ENCODE measurements around the gene PMEPA1. TPM values are rescaled to one million over a fixed set of nuclear protein-coding genes. Genes with fewer than 3 reads are reported as not detected.
A peak's percentile ranks its signal among the peaks of the same experiment; 100 is the strongest.

Gene PMEPA1
- total and polyA plus RNA-seq, 3 experiments from 2014 or later: 0.30 to 4.4 (median 3.8) TPM

- Mint-ChIP-seq H3K27me3 (peaks cover 0 to 6% of the 10 kb centered on the region in 2 donors), H3K4me1 (peaks cover 15 to 41% (median 20%) of the 10 kb centered on the region in 3 donors), H3K4me3 (no peak overlapping the region), H3K9me3 (no peaks in the 10 kb centered on the region), H3K36me3 (peaks cover 0 to 19% (median 0%) of the 10 kb centered on the region in 3 donors), H3K27ac (peak overlapping the region in 1 of 8 donors; percentile 74)
- Histone ChIP-seq H3K4me3 (ENCODE audit: low read length) (no peak overlapping the region), H3K4me1 (ENCODE audit: insufficient read depth, low read length) (peaks cover 22% of the 10 kb centered on the region), H3K36me3 (ENCODE audit: insufficient read depth, low read length) (no peaks in the 10 kb centered on the region), H3K9me3 (ENCODE audit: low read length) (no peaks in the 10 kb centered on the region), H3K27ac (ENCODE audit: low read depth, low read length) (no peak overlapping the region), H3K27me3 (ENCODE audit: insufficient read depth, low read length, poor library complexity, severe bottlenecking) (no peaks in the 10 kb centered on the region)
- CTCF ChIA-PET: interaction anchor here (0.6 to 3.7 kb wide), 15 partner anchors 13 to 674 kb away, joined by 3 to 45 read pairs (median 5); partner anchors contain the start of gene ZBP1
- DNase-seq: no peak
- POLR2A ChIA-PET: interaction anchor here (1.4 to 1.5 kb wide), 2 partner anchors 26 to 27 kb away, joined by 4 to 6 read pairs; no protein-coding TSS in a partner anchor
These were observed 54.6 kb downstream of the PMEPA1 start for GRCh38 chr20:57654998-57655808.

GRCh38 chr20:57654363-57654997 is 55.3 kb downstream of the PMEPA1 start:
- ChIA-PET CTCF (interaction anchor here (0.6 to 3.7 kb wide), 20 partner anchors 14 to 674 kb away, joined by 3 to 45 read pairs (median 4); partner anchors contain the start of gene ZBP1), POLR2A (interaction anchor here (1.4 to 1.5 kb wide), 2 partner anchors 25 to 26 kb away, joined by 4 to 6 read pairs; no protein-coding TSS in a partner anchor)
- H3K4me3 ChIP-seq (ENCODE audit: low read length): no peak overlapping the region
- H3K4me3 Mint-ChIP-seq: no peak overlapping the region
- no peaks in the 10 kb centered on the region for H3K9me3 ChIP-seq (ENCODE audit: low read length)
- H3K9me3 Mint-ChIP-seq: no peaks in the 10 kb centered on the region
- H3K36me3 ChIP-seq (ENCODE audit: insufficient read depth, low read length): no peaks in the 10 kb centered on the region
- peaks cover 22% of the 10 kb centered on the region for H3K4me1 ChIP-seq (ENCODE audit: insufficient read depth, low read length)
- H3K4me1 Mint-ChIP-seq: peaks cover 15 to 41% (median 20%) of the 10 kb centered on the region in 3 donors
- peak; percentile 37 to 74 (median 47) for DNase-seq
- H3K27ac ChIP-seq (ENCODE audit: low read depth, low read length): no peak overlapping the region
- H3K27ac Mint-ChIP-seq: peak overlapping the region in 3 of 8 donors; percentile 66 to 77 (median 77)
- peaks cover 0 to 19% (median 0%) of the 10 kb centered on the region in 3 donors for H3K36me3 Mint-ChIP-seq
- no peaks in the 10 kb centered on the region for H3K27me3 ChIP-seq (ENCODE audit: insufficient read depth, low read length, poor library complexity, severe bottlenecking)
- peaks cover 0 to 4% of the 10 kb centered on the region in 2 donors for H3K27me3 Mint-ChIP-seq

GRCh38 chr20:57653910-57654309 is 55.9 kb downstream of the PMEPA1 start:
- H3K9me3 ChIP-seq (ENCODE audit: low read length): no peaks in the 10 kb centered on the region
- H3K36me3 ChIP-seq (ENCODE audit: insufficient read depth, low read length): no peaks in the 10 kb centered on the region
- no peaks in the 10 kb centered on the region for H3K9me3 Mint-ChIP-seq
- H3K27me3 ChIP-seq (ENCODE audit: insufficient read depth, low read length, poor library complexity, severe bottlenecking): no peaks in the 10 kb centered on the region
- DNase-seq: no peak
- CTCF ChIA-PET: interaction anchor here (0.7 to 3.7 kb wide), 19 partner anchors 15 to 654 kb away, joined by 3 to 45 read pairs (median 7); partner anchors contain the start of gene ZBP1
- H3K4me1 ChIP-seq (ENCODE audit: insufficient read depth, low read length): peaks cover 22% of the 10 kb centered on the region
- POLR2A ChIA-PET: interaction anchor here (1.4 kb wide), 1 partner anchor 25 kb away, joined by 4 read pairs; no protein-coding TSS in a partner anchor
- H3K27ac ChIP-seq (ENCODE audit: low read depth, low read length): no peak overlapping the region
- H3K36me3 Mint-ChIP-seq: peaks cover 0 to 16% (median 0%) of the 10 kb centered on the region in 3 donors
- no peak overlapping the region for H3K27ac Mint-ChIP-seq
- no peak overlapping the region for H3K4me3 ChIP-seq (ENCODE audit: low read length)
- H3K27me3 Mint-ChIP-seq: peaks cover 0 to 7% of the 10 kb centered on the region in 2 donors
- no peak overlapping the region for H3K4me3 Mint-ChIP-seq
- H3K4me1 Mint-ChIP-seq: peaks cover 15 to 35% (median 19%) of the 10 kb centered on the region in 3 donors

- Histone ChIP-seq H3K9me3 (ENCODE audit: low read length) (no peaks in the 10 kb centered on the region), H3K27ac (ENCODE audit: low read depth, low read length) (no peak overlapping the region), H3K36me3 (ENCODE audit: insufficient read depth, low read length) (no peaks in the 10 kb centered on the region), H3K4me3 (ENCODE audit: low read length) (no peak overlapping the region), H3K27me3 (ENCODE audit: insufficient read depth, low read length, poor library complexity, severe bottlenecking) (no peaks in the 10 kb centered on the region), H3K4me1 (ENCODE audit: insufficient read depth, low read length) (peaks cover 21% of the 10 kb centered on the region)
- Mint-ChIP-seq H3K27ac (no peak overlapping the region), H3K36me3 (peaks cover 0 to 14% (median 0%) of the 10 kb centered on the region in 3 donors), H3K4me3 (no peak overlapping the region), H3K4me1 (peaks cover 15 to 32% (median 19%) of the 10 kb centered on the region in 3 donors), H3K9me3 (no peaks in the 10 kb centered on the region), H3K27me3 (peaks cover 0 to 7% of the 10 kb centered on the region in 2 donors)
- POLR2A ChIA-PET: interaction anchor here (1.0 kb wide), 1 partner anchor 32 kb away, joined by 3 read pairs; no protein-coding TSS in a partner anchor
- CTCF ChIA-PET: interaction anchor here (0.7 to 3.7 kb wide), 19 partner anchors 15 to 654 kb away, joined by 3 to 45 read pairs (median 7); partner anchors contain the start of gene ZBP1
- DNase-seq: no peak
These were observed 56.3 kb downstream of the PMEPA1 start for GRCh38 chr20:57653546-57653900.

GRCh38 chr20:57652606-57653545 is 56.9 kb downstream of the PMEPA1 start:
- H3K27ac Mint-ChIP-seq: no peak overlapping the region
- CTCF ChIA-PET: interaction anchor here (1.2 to 3.7 kb wide), 10 partner anchors 16 to 527 kb away, joined by 4 to 45 read pairs (median 10); partner anchors contain the start of gene ZBP1
- peaks cover 8 to 25% (median 13%) of the 10 kb centered on the region in 3 donors for H3K4me1 Mint-ChIP-seq
- H3K36me3 ChIP-seq (ENCODE audit: insufficient read depth, low read length): no peaks in the 10 kb centered on the region
- POLR2A ChIA-PET: interaction anchor here (1.0 kb wide), 1 partner anchor 32 kb away, joined by 3 read pairs; no protein-coding TSS in a partner anchor
- H3K9me3 Mint-ChIP-seq: no peaks in the 10 kb centered on the region
- H3K36me3 Mint-ChIP-seq: peaks cover 0 to 10% (median 0%) of the 10 kb centered on the region in 3 donors
- H3K27me3 ChIP-seq (ENCODE audit: insufficient read depth, low read length, poor library complexity, severe bottlenecking): no peaks in the 10 kb centered on the region
- H3K9me3 ChIP-seq (ENCODE audit: low read length): no peaks in the 10 kb centered on the region
- H3K4me3 ChIP-seq (ENCODE audit: low read length): no peak overlapping the region
- no peak overlapping the region for H3K27ac ChIP-seq (ENCODE audit: low read depth, low read length)
- H3K4me1 ChIP-seq (ENCODE audit: insufficient read depth, low read length): peaks cover 14% of the 10 kb centered on the region
- DNase-seq: no peak
- H3K27me3 Mint-ChIP-seq: peaks cover 0 to 10% of the 10 kb centered on the region in 2 donors
- peak overlapping the region in 1 of 7 donors; percentile 48 for H3K4me3 Mint-ChIP-seq

GRCh38 chr20:57651881-57652605 is 57.8 kb downstream of the PMEPA1 start:
- H3K27me3 ChIP-seq (ENCODE audit: insufficient read depth, low read length, poor library complexity, severe bottlenecking): no peaks in the 10 kb centered on the region
- Mint-ChIP-seq H3K36me3 (peaks cover 0 to 8% (median 0%) of the 10 kb centered on the region in 3 donors), H3K4me1 (peaks cover 6 to 17% (median 8%) of the 10 kb centered on the region in 3 donors), H3K27me3 (peaks cover 0 to 11% of the 10 kb centered on the region in 2 donors), H3K9me3 (no peaks in the 10 kb centered on the region), H3K27ac (no peak overlapping the region), H3K4me3 (no peak overlapping the region)
- no peak overlapping the region for H3K4me3 ChIP-seq (ENCODE audit: low read length)
- H3K9me3 ChIP-seq (ENCODE audit: low read length): no peaks in the 10 kb centered on the region
- no peaks in the 10 kb centered on the region for H3K36me3 ChIP-seq (ENCODE audit: insufficient read depth, low read length)
- CTCF ChIA-PET: interaction anchor here (2.6 to 3.2 kb wide), 2 partner anchors 22 to 30 kb away, joined by 10 to 13 read pairs; no protein-coding TSS in a partner anchor
- DNase-seq: peak in 1 of 5 donors; percentile 46
- POLR2A ChIA-PET: no interaction called here
- H3K4me1 ChIP-seq (ENCODE audit: insufficient read depth, low read length): peaks cover 6% of the 10 kb centered on the region
- H3K27ac ChIP-seq (ENCODE audit: low read depth, low read length): no peak overlapping the region

Measured in CD8-positive, alpha-beta memory T cell (primary cell).